ENCODE data around the gene ERBB4. TPM values are rescaled to one million over a fixed set of nuclear protein-coding genes. Genes with fewer than 3 reads are reported as not detected.

ERBB4 gene
- polyA plus RNA-seq, 1 of the 3 experiments (the other 2 are of a cell fraction), result 0.05 TPM

DNA sequence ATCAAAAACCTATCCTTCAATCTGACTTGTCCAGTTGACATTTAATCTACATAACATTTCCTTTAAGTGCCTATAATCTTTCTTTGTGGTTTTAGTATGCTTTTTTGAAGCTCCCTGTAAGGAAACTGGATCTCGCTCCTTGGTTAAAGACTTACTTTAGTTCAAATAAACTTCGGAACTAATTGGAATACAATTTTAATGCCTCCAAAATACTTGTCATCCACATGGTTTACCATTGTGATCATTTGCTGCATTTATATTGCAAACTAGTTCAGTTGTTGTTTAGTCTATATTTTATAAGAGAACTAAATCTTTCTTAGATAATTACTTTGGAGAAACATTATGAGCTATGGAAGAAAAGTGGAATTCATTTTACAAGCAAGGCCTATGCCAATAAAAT lies 496.0 kb downstream of the ERBB4 start:
- Histone ChIP-seq H3K9me3 (no peaks in the 10 kb centered on the region), H3K79me2 (ENCODE audit: insufficient read depth) (no peaks in the 10 kb centered on the region), H3K4me1 (ENCODE audit: control insufficient read depth in 1 of 2, insufficient read depth in 2 of 2, low read depth in 1 of 2, low read length in 1 of 2) (no peaks in the 10 kb centered on the region), H4K20me1 (ENCODE audit: insufficient read depth) (no peaks in the 10 kb centered on the region), H3K9me2 (no peaks in the 10 kb centered on the region), H2AFZ (ENCODE audit: low read depth) (no peak overlapping the region), H3K27me3 (ENCODE audit: insufficient read depth) (no peaks in the 10 kb centered on the region), H3F3A (replicated peaks; ENCODE audit: insufficient read depth) (no peaks in the 10 kb centered on the region), H3K9ac (no peak overlapping the region), H3K27ac (ENCODE audit: low read depth in 2 of 2, low read length in 1 of 2) (no peak overlapping the region), H3K36me3 (replicated peaks in 1 of 2; ENCODE audit: control insufficient read depth in 1 of 2, insufficient read depth in 2 of 2, low read length in 1 of 2) (no peaks in the 10 kb centered on the region), H3K4me2 (no peak overlapping the region), H3K4me3 (ENCODE audit: low read depth in 2 of 2, low read length in 1 of 2) (no peak overlapping the region)
- TF ChIP-seq ELF1 (IDR thresholded peaks at IDR 0.05), result no peak
- TF ChIP-seq YY1 (IDR thresholded peaks at IDR 0.05; ENCODE audit: low read depth), result no peak
- TF ChIP-seq POLR2AphosphoS5 (IDR thresholded peaks at IDR 0.05; ENCODE audit: low read depth, low read length), result no peak
- no peak for TF ChIP-seq RFX5 (IDR thresholded peaks at IDR 0.05; ENCODE audit: low read length)
- TF ChIP-seq, protein P1, sequence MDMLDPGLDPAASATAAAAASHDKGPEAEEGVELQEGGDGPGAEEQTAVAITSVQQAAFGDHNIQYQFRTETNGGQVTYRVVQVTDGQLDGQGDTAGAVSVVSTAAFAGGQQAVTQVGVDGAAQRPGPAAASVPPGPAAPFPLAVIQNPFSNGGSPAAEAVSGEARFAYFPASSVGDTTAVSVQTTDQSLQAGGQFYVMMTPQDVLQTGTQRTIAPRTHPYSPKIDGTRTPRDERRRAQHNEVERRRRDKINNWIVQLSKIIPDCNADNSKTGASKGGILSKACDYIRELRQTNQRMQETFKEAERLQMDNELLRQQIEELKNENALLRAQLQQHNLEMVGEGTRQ (IDR thresholded peaks at IDR 0.05; ENCODE audit: borderline replicate concordance, low read depth, low read length), result no peak
- TF ChIP-seq USF1 (IDR thresholded peaks at IDR 0.05; ENCODE audit: borderline replicate concordance, low read depth), result no peak
- no peak for TF ChIP-seq NRF1 (IDR thresholded peaks at IDR 0.05; ENCODE audit: low read depth, low read length)
- no peak for TF ChIP-seq IRF3 (IDR thresholded peaks at IDR 0.05; ENCODE audit: low read depth, low read length)
- TF ChIP-seq EZH2phosphoT487 (IDR thresholded peaks at IDR 0.05; ENCODE audit: borderline replicate concordance, low read depth), result no peak
- TF ChIP-seq, protein P2, sequence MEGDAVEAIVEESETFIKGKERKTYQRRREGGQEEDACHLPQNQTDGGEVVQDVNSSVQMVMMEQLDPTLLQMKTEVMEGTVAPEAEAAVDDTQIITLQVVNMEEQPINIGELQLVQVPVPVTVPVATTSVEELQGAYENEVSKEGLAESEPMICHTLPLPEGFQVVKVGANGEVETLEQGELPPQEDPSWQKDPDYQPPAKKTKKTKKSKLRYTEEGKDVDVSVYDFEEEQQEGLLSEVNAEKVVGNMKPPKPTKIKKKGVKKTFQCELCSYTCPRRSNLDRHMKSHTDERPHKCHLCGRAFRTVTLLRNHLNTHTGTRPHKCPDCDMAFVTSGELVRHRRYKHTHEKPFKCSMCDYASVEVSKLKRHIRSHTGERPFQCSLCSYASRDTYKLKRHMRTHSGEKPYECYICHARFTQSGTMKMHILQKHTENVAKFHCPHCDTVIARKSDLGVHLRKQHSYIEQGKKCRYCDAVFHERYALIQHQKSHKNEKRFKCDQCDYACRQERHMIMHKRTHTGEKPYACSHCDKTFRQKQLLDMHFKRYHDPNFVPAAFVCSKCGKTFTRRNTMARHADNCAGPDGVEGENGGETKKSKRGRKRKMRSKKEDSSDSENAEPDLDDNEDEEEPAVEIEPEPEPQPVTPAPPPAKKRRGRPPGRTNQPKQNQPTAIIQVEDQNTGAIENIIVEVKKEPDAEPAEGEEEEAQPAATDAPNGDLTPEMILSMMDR (IDR thresholded peaks at IDR 0.05), result no peak
- no peak for TF ChIP-seq JUND (IDR thresholded peaks at IDR 0.05)
- TF ChIP-seq CHD2 (IDR thresholded peaks at IDR 0.05; ENCODE audit: low read length, partially characterized antibody), result no peak
- no peak for TF ChIP-seq NFIC (IDR thresholded peaks at IDR 0.05; ENCODE audit: borderline replicate concordance)
- CTCF ChIA-PET, result interaction anchor here (0.6 to 1.7 kb wide), 3 partner anchors 297 to 478 kb away, joined by 3 to 4 read pairs (median 3); no protein-coding TSS in a partner anchor
- POLR2A ChIA-PET, result no interaction called here
- no peak for DNase-seq
- WGBS (ENCODE audit: low lambda C conversion rate), result 91% methylated on average over 2 of the region's 2 CpGs

DNA sequence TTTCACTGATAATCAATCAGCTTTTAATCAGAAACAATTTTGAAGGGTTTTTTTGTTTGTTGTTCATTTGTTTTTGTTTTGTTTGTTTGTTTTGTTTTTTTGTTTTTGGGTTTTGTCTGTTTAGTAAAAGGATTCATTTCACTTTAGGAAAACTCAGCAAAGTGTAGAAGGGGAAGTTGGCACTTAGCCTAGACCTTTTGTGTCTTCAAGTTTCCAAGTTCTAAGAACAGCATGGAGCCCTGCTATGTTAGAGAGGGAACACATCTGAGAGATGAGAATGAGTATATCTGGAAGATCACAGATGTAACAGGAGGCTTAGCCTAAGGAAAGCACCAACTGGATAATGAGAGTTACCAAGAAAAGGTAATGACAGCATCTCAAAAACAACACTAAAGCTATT lies 501.5 kb downstream of the ERBB4 start:
- no peak overlapping the region for H3K4me3 ChIP-seq (ENCODE audit: low read depth in 2 of 2, low read length in 1 of 2)
- no peak for DNase-seq
- no peaks in the 10 kb centered on the region for H3K9me2 ChIP-seq
- H2AFZ ChIP-seq (ENCODE audit: low read depth), result no peak overlapping the region
- peaks cover 5 to 32% of the 10 kb centered on the region in 2 experiments; a peak in 2 of 4 replicates for H3K4me1 ChIP-seq (ENCODE audit: control insufficient read depth in 1 of 2, insufficient read depth in 2 of 2, low read depth in 1 of 2, low read length in 1 of 2)
- no peaks in the 10 kb centered on the region for H3K27me3 ChIP-seq (ENCODE audit: insufficient read depth)
- no peak overlapping the region for H3K27ac ChIP-seq (ENCODE audit: low read depth in 2 of 2, low read length in 1 of 2)
- H4K20me1 ChIP-seq (ENCODE audit: insufficient read depth), result no peaks in the 10 kb centered on the region
- H3K36me3 ChIP-seq (replicated peaks in 1 of 2; ENCODE audit: control insufficient read depth in 1 of 2, insufficient read depth in 2 of 2, low read length in 1 of 2), result no peaks in the 10 kb centered on the region
- POLR2A ChIA-PET, result no interaction called here
- no peak overlapping the region for H3K4me2 ChIP-seq
- H3F3A ChIP-seq (replicated peaks; ENCODE audit: insufficient read depth), result peaks cover 28% of the 10 kb centered on the region
- H3K79me2 ChIP-seq (ENCODE audit: insufficient read depth), result no peaks in the 10 kb centered on the region
- H3K9me3 ChIP-seq, result no peaks in the 10 kb centered on the region
- no peak overlapping the region for H3K9ac ChIP-seq
- CTCF ChIA-PET, result interaction anchor here (1.4 to 1.5 kb wide), 2 partner anchors 34 to 292 kb away, joined by 3 read pairs; no protein-coding TSS in a partner anchor
- TF ChIP-seq EZH2phosphoT487 (IDR thresholded peaks at IDR 0.05; ENCODE audit: borderline replicate concordance, low read depth) (no peak), USF1 (IDR thresholded peaks at IDR 0.05; ENCODE audit: borderline replicate concordance, low read depth) (no peak), NRF1 (IDR thresholded peaks at IDR 0.05; ENCODE audit: low read depth, low read length) (no peak), ELF1 (IDR thresholded peaks at IDR 0.05) (no peak), SIN3A (IDR thresholded peaks at IDR 0.05; ENCODE audit: borderline replicate concordance, low read depth, low read length) (no peak), RFX5 (IDR thresholded peaks at IDR 0.05; ENCODE audit: low read length) (no peak), CHD2 (IDR thresholded peaks at IDR 0.05; ENCODE audit: low read length, partially characterized antibody) (no peak), GABPA (IDR thresholded peaks at IDR 0.05; ENCODE audit: low read depth) (no peak), RXRA (IDR thresholded peaks at IDR 0.05; ENCODE audit: borderline replicate concordance, low read depth) (no peak), RCOR1 (IDR thresholded peaks at IDR 0.05; ENCODE audit: low read length) (no peak), YY1 (IDR thresholded peaks at IDR 0.05; ENCODE audit: low read depth) (no peak), EP300 (IDR thresholded peaks at IDR 0.05; ENCODE audit: borderline replicate concordance in 1 of 2, low read depth in 1 of 2, low read length in 1 of 2) (no peak), NFIC (IDR thresholded peaks at IDR 0.05; ENCODE audit: borderline replicate concordance) (no peak)
- TF ChIP-seq, protein P3, sequence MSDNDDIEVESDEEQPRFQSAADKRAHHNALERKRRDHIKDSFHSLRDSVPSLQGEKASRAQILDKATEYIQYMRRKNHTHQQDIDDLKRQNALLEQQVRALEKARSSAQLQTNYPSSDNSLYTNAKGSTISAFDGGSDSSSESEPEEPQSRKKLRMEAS (IDR thresholded peaks at IDR 0.05; ENCODE audit: low read depth), result no peak
- TF ChIP-seq, protein P1 (IDR thresholded peaks at IDR 0.05; ENCODE audit: borderline replicate concordance, low read depth, low read length), result no peak

All from SK-N-SH (cell line).